GM12878 (cell line): ENCODE measurements around the gene TARDBP. TPM values are rescaled to one million over a fixed set of nuclear protein-coding genes. Genes with fewer than 3 reads are reported as not detected.

Experiments used
- CHD4 ChIP-seq: fragments of 200-600 bp; sonication (generic); IDR thresholded peaks from 2 replicates; pipeline ENCODE4 v1.6.1; 2016; ENCODE audit warnings: mild to moderate bottlenecking
- FOXK2 ChIP-seq: fragments of 450-650 bp; IDR thresholded peaks from 2 replicates; pipeline ENCODE4 v1.6.1; 2017; ENCODE audit warnings: mild to moderate bottlenecking, moderate library complexity
- HSF1 ChIP-seq: fragments of 150-350 bp; IDR thresholded peaks from 2 replicates; pipeline ENCODE4 v1.6.1; 2014; ENCODE audit warnings: mild to moderate bottlenecking, low read depth, low read length
- IRF4 ChIP-seq: IDR thresholded peaks from 2 replicates; pipeline ENCODE4 v1.6.1; 2011; ENCODE audit warnings: low read depth, low read length
- MEF2B ChIP-seq: fragments of 450-650 bp; IDR thresholded peaks from 2 replicates; pipeline ENCODE4 v1.6.1; 2018; ENCODE audit warnings: mild to moderate bottlenecking, moderate library complexity; ENCODE audit not compliant: partially characterized antibody, poor library complexity, severe bottlenecking
- MXI1 ChIP-seq: fragments of 150-350 bp; IDR thresholded peaks from 2 replicates; pipeline ENCODE4 v1.6.1; 2011; ENCODE audit warnings: low read depth, mild to moderate bottlenecking, inconsistent platforms, low read length, improper control_type of control experiment
- NFYA ChIP-seq: IDR thresholded peaks from 2 replicates; pipeline ENCODE4 v1.6.1; 2011; ENCODE audit warnings: low read depth, mild to moderate bottlenecking, low read length, improper control_type of control experiment, borderline replicate concordance
- NR2C1 ChIP-seq: fragments of 450-650 bp; IDR thresholded peaks from 2 replicates; pipeline ENCODE4 v1.6.1; 2017; ENCODE audit warnings: antibody characterized with exemption, mild to moderate bottlenecking, moderate library complexity
- REST ChIP-seq: IDR thresholded peaks from 2 replicates; pipeline ENCODE4 v1.6.1; 2012; ENCODE audit warnings: mild to moderate bottlenecking, low read depth, low read length
- STAT1 ChIP-seq: fragments of 450-650 bp; conservative IDR thresholded peaks from 2 replicates; pipeline ENCODE4 v1.6.1; 2014; ENCODE audit warnings: antibody characterized with exemption, mild to moderate bottlenecking
- TCF3 ChIP-seq: IDR thresholded peaks from 2 replicates; pipeline ENCODE4 v1.6.1; 2012; ENCODE audit warnings: low read depth, mild to moderate bottlenecking, low read length, borderline replicate concordance; ENCODE audit not compliant: insufficient read depth
- YY1 ChIP-seq: IDR thresholded peaks from 2 replicates; pipeline ENCODE4 v1.6.1; 2011; ENCODE audit warnings: low read depth, mild to moderate bottlenecking, low read length
- polyA plus RNA-seq, 11 experiments: library from polyadenylated mRNA; depleted of rRNA in 4 of 11; unstranded in 6 of 11; stranded (reverse) in 5 of 11; fragments of >200 nt; fragmentation: Nextera tagmentation in 4 of 11; fragmentation: Illumina TruSeq in 1 of 11; extraction: Ambion mirVana in 4 of 11; extraction: Trizol in 1 of 11; gene quantifications; 1 replicate in 1 of 11; 2 replicates in 10 of 11; pipeline versions ENCODE4 v1.2.1 to v1.2.3, GENCODE V29; 2011 to 2016; ENCODE audit warnings: inconsistent platforms in 2 of 11, missing spikeins in 2 of 11, low read depth in 1 of 11
- total RNA-seq, 4 experiments: library from RNA; depleted of rRNA in 3 of 4; stranded (reverse); fragments of >200 nt in 3 of 4; fragmentation: Illumina TruSeq in 1 of 4; extraction: Trizol in 1 of 4; gene quantifications; 2 replicates each; pipeline versions ENCODE4 v1.2.1 to v1.2.3, GENCODE V29; 2013 to 2021

The TARDBP gene
- total and polyA plus RNA-seq, 10 of the 15 experiments (the other 5 are each of a cell fraction or from before 2014, with no cell fraction given): 55.6 to 318 (median 192) TPM

GRCh38 chr1:11000526-11000925, 11.9 kb upstream of the TARDBP start (continued):
- TF ChIP-seq FOXK2: no peak
- TF ChIP-seq HSF1: no peak
- no peak for TF ChIP-seq MEF2B
- TF ChIP-seq CHD4: no peak
- TF ChIP-seq STAT1: no peak
- no peak for TF ChIP-seq IRF4
- TF ChIP-seq REST: no peak
- TF ChIP-seq NR2C1: no peak
- no peak for TF ChIP-seq MXI1
- no peak for TF ChIP-seq YY1
- no peak for TF ChIP-seq TCF3
- TF ChIP-seq NFYA: no peak
- TF ChIP-seq, all 136 proteins: peak for 0
